Measurements from ENCODE around the gene EDN3.

DNA sequence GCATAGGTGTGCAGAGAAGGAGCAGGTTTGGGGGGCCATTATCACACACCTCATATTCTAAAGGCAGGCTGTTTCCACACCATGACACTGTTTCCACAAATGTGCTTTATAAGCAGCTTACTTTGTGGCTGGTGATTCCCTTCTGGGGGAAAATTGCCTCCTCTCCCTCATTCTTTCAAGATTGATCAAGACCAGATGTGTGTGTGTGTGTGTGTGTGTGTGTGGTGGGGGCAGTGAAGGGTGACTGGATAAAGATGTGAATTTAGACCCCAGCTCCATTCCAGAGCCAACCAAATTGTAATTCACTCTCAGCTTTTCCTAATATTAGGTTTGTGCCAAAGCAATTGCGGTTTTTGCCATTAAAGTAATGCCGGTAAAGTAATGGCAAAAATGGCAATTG lies 45.6 kb downstream of the EDN3 start:
- TF ChIP-seq, protein P1, sequence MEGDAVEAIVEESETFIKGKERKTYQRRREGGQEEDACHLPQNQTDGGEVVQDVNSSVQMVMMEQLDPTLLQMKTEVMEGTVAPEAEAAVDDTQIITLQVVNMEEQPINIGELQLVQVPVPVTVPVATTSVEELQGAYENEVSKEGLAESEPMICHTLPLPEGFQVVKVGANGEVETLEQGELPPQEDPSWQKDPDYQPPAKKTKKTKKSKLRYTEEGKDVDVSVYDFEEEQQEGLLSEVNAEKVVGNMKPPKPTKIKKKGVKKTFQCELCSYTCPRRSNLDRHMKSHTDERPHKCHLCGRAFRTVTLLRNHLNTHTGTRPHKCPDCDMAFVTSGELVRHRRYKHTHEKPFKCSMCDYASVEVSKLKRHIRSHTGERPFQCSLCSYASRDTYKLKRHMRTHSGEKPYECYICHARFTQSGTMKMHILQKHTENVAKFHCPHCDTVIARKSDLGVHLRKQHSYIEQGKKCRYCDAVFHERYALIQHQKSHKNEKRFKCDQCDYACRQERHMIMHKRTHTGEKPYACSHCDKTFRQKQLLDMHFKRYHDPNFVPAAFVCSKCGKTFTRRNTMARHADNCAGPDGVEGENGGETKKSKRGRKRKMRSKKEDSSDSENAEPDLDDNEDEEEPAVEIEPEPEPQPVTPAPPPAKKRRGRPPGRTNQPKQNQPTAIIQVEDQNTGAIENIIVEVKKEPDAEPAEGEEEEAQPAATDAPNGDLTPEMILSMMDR (IDR thresholded peaks at IDR 0.05; ENCODE audit: low read depth, low read length): no peak
- TF ChIP-seq EZH2phosphoT487 (IDR thresholded peaks at IDR 0.05; ENCODE audit: low read depth): no peak

All from OCI-LY3 (cell line).